PFSK-1 (cell line): ENCODE data around the gene SUV39H2.

Source experiments
- FOXP2 ChIP-seq: optimal IDR thresholded peaks from 2 replicates; pipeline ENCODE3; 2011; ENCODE audit warnings: borderline replicate concordance, control low read depth, inconsistent platforms; ENCODE audit not compliant: insufficient read depth; ENCODE audit errors: extremely low read length, extremely low read depth
- POLR2AphosphoS5 ChIP-seq: IDR thresholded peaks from 2 replicates; pipeline ENCODE4 v1.6.1; 2012; ENCODE audit warnings: low read depth, mild to moderate bottlenecking, control low read depth, low read length, moderate library complexity
- REST ChIP-seq, 2 experiments: IDR thresholded peaks; 2 replicates each; pipeline versions ENCODE4 v1.6.1 to v1.8.0; 2011 to 2012; ENCODE audit warnings: low read depth in 2 of 2, low read length in 2 of 2, control low read depth in 1 of 2, inconsistent platforms in 1 of 2, mild to moderate bottlenecking in 1 of 2, moderate library complexity in 1 of 2; ENCODE audit not compliant: insufficient read depth in 1 of 2
- SIN3A ChIP-seq: IDR thresholded peaks from 2 replicates; pipeline ENCODE4 v1.6.1; 2012; ENCODE audit warnings: mild to moderate bottlenecking, low read length, moderate library complexity, borderline replicate concordance; ENCODE audit not compliant: insufficient read depth
- TAF1 ChIP-seq: IDR thresholded peaks from 2 replicates; pipeline ENCODE4 v1.6.1; 2012; ENCODE audit warnings: low read length, control low read depth, borderline replicate concordance; ENCODE audit not compliant: insufficient read depth

The SUV39H2 gene

GRCh38 chr10:14906765-14907164 lies 28.1 kb downstream of the SUV39H2 start:
- no peak for TF ChIP-seq TAF1
- TF ChIP-seq REST (IDR thresholded peaks at IDR 0.05; ENCODE audit: insufficient read depth in 1 of 2, low read depth in 2 of 2, low read length in 2 of 2): no peak
- no peak for TF ChIP-seq FOXP2
- no peak for TF ChIP-seq SIN3A
- TF ChIP-seq POLR2AphosphoS5: no peak

GRCh38 chr10:14909101-14909500 lies 30.4 kb downstream of the SUV39H2 start:
- TF ChIP-seq TAF1 (no peak), POLR2AphosphoS5 (no peak), FOXP2 (no peak), SIN3A (no peak), REST (IDR thresholded peaks at IDR 0.05; ENCODE audit: insufficient read depth in 1 of 2, low read depth in 2 of 2, low read length in 2 of 2) (no peak)

- TF ChIP-seq POLR2AphosphoS5 (no peak), REST (IDR thresholded peaks at IDR 0.05; ENCODE audit: insufficient read depth in 1 of 2, low read depth in 2 of 2, low read length in 2 of 2) (no peak), FOXP2 (no peak), SIN3A (no peak)
Observed at GRCh38 chr10:14910953-14911352, 32.3 kb downstream of the SUV39H2 start.

- TF ChIP-seq FOXP2 (no peak), REST (IDR thresholded peaks at IDR 0.05; ENCODE audit: insufficient read depth in 1 of 2, low read depth in 2 of 2, low read length in 2 of 2) (no peak), TAF1 (no peak), SIN3A (no peak), POLR2AphosphoS5 (no peak)
Observed at GRCh38 chr10:14911801-14912200, 33.1 kb downstream of the SUV39H2 start.

- TF ChIP-seq TAF1: no peak
- TF ChIP-seq SIN3A: no peak
- TF ChIP-seq FOXP2: no peak
- TF ChIP-seq POLR2AphosphoS5: no peak
- no peak for TF ChIP-seq REST (IDR thresholded peaks at IDR 0.05; ENCODE audit: insufficient read depth in 1 of 2, low read depth in 2 of 2, low read length in 2 of 2)
Observed at GRCh38 chr10:14916600-14916999, 37.9 kb downstream of the SUV39H2 start.
